WTC11 (cell line): ENCODE data around the gene CNGA3. TPM values are rescaled to one million over a fixed set of nuclear protein-coding genes. Genes with fewer than 3 reads are reported as not detected.

Experiments
- ATAC-seq: fragments of 200-7000 bp; cut with Tn5 transposase; 2 replicates; pipeline ENCODE4 v1.10.0; 2021; ENCODE audit warnings: mild to moderate bottlenecking, moderate library complexity
- CTCF ChIA-PET: fragments of 300-600 bp; sonication (Branson Sonifier 250); formaldehyde crosslinking; loops from one replicate; lab custom pipeline; 2021; ENCODE audit warnings: antibody characterized with exemption; lab: Charles Lee
- POLR2A ChIA-PET: fragments of 350-600 bp; sonication (Branson Sonifier 250); formaldehyde crosslinking; loops from one replicate; lab custom pipeline; 2021; ENCODE audit warnings: antibody characterized with exemption; lab: Charles Lee
- DNase-seq: peaks from one replicate; pipeline ENCODE4 v3.0.0; 2021; ENCODE audit warnings: low spot score
- H3K27ac Mint-ChIP-seq: 2 replicates; pipeline ENCODE4 v1.8.0; 2021; ENCODE audit warnings: mixed read lengths
- H3K27me3 Mint-ChIP-seq: 2 replicates; pipeline ENCODE4 v1.8.0; 2021; ENCODE audit warnings: low read depth, mild to moderate bottlenecking, moderate library complexity, mixed read lengths
- H3K36me3 Mint-ChIP-seq: 2 replicates; pipeline ENCODE4 v1.8.0; 2021; ENCODE audit warnings: mixed read lengths
- H3K4me1 Mint-ChIP-seq: 2 replicates; pipeline ENCODE4 v1.8.0; 2022; ENCODE audit warnings: mixed read lengths
- H3K4me3 Mint-ChIP-seq: 2 replicates; pipeline ENCODE4 v1.8.0; 2021; ENCODE audit warnings: mild to moderate bottlenecking, moderate library complexity, mixed read lengths
- H3K9me3 Mint-ChIP-seq: 2 replicates; pipeline ENCODE4 v1.8.0; 2021; ENCODE audit warnings: mixed read lengths
- ATF6 ChIP-seq: sonication (generic); formaldehyde crosslinking; IDR thresholded peaks from 2 replicates; pipeline ENCODE4 v1.8.1; 2023; ENCODE audit warnings: mild to moderate bottlenecking, missing genetic modification reagents
- E2F4 ChIP-seq: sonication (generic); formaldehyde crosslinking; IDR thresholded peaks from 2 replicates; pipeline ENCODE4 v1.8.1; 2022; ENCODE audit warnings: low read depth, mild to moderate bottlenecking, moderate library complexity, missing genetic modification reagents, borderline replicate concordance
- FOXP1 ChIP-seq: sonication (generic); formaldehyde crosslinking; IDR thresholded peaks from 2 replicates; pipeline ENCODE4 v1.8.0; 2022; ENCODE audit warnings: missing genetic modification reagents, mild to moderate bottlenecking, moderate library complexity, borderline replicate concordance
- MLX ChIP-seq: sonication (generic); formaldehyde crosslinking; IDR thresholded peaks from 2 replicates; pipeline ENCODE4 v1.8.1; 2023; ENCODE audit warnings: mild to moderate bottlenecking, missing genetic modification reagents, moderate library complexity
- MYBL2 ChIP-seq: sonication (generic); formaldehyde crosslinking; IDR thresholded peaks from 2 replicates; pipeline ENCODE4 v1.8.1; 2023; ENCODE audit warnings: mild to moderate bottlenecking, moderate library complexity, missing genetic modification reagents
- NFYB ChIP-seq: sonication (generic); formaldehyde crosslinking; conservative IDR thresholded peaks from 2 replicates; pipeline ENCODE4 v1.8.0; 2022; ENCODE audit warnings: low read depth, missing genetic modification reagents
- NR3C1 ChIP-seq: sonication (generic); formaldehyde crosslinking; conservative IDR thresholded peaks from 2 replicates; pipeline ENCODE4 v1.8.1; 2023; ENCODE audit warnings: low read depth, mild to moderate bottlenecking, missing genetic modification reagents
- SOX15 ChIP-seq: fragments of 250-450 bp; sonication (Bioruptor Pico); IDR thresholded peaks from 2 replicates; pipeline ENCODE4 v1.9.0; 2021; ENCODE audit warnings: mild to moderate bottlenecking
- SP1 ChIP-seq: sonication (generic); formaldehyde crosslinking; conservative IDR thresholded peaks from 2 replicates; pipeline ENCODE4 v1.8.1; 2022; ENCODE audit warnings: missing genetic modification reagents
- total RNA-seq: library from RNA; stranded (reverse); gene quantifications from 3 replicates; pipeline ENCODE4 v1.2.3, GENCODE V29; 2021
- TF ChIP-seq, protein P1 (sequence below): sonication (generic); formaldehyde crosslinking; IDR thresholded peaks from 2 replicates; pipeline ENCODE4 v1.8.0; 2022; ENCODE audit warnings: mild to moderate bottlenecking, missing genetic modification reagents
- TF ChIP-seq, protein P2 (sequence below): sonication (generic); formaldehyde crosslinking; IDR thresholded peaks from 2 replicates; pipeline ENCODE4 v1.8.1; 2023; ENCODE audit warnings: mild to moderate bottlenecking, missing genetic modification reagents

CNGA3 gene
- total RNA-seq, 1 experiment from 2014 or later = not detected

GRCh38 chr2:98347298-98348065, 1.2 kb downstream of the CNGA3 start:
- peaks cover 18% of the 10 kb centered on the region for H3K9me3 Mint-ChIP-seq

GRCh38 chr2:98348066-98348561, 1.9 kb downstream of the CNGA3 start:
- peak; percentile 67 for DNase-seq
- H3K36me3 Mint-ChIP-seq = peaks cover 11% of the 10 kb centered on the region
- H3K27me3 Mint-ChIP-seq = peaks cover 86% of the 10 kb centered on the region
- peak; percentile 72 for ATAC-seq
- peak overlapping the region; percentile 72 for H3K4me3 Mint-ChIP-seq
- ChIA-PET POLR2A (interaction anchor here (1.4 kb wide), 1 partner anchor 13 kb away, joined by 4 read pairs; no protein-coding TSS in a partner anchor), CTCF (interaction anchor here (1.0 kb wide), 1 partner anchor 37 kb away, joined by 3 read pairs; no protein-coding TSS in a partner anchor)
- no peak overlapping the region for H3K27ac Mint-ChIP-seq
- H3K9me3 Mint-ChIP-seq = peaks cover 19% of the 10 kb centered on the region
- H3K4me1 Mint-ChIP-seq = peaks cover 21% of the 10 kb centered on the region
- TF ChIP-seq MLX (no peak), SP1 (CRISPR knock-in tag) (0 out of 2 replicates have a peak, but pooled peaks have one; percentile 17)

More at GRCh38 chr2:98347298-98348065, 1.2 kb downstream of the CNGA3 start:
- TF ChIP-seq FOXP1 (CRISPR knock-in tag) (0 out of 2 replicates have a peak, but pooled peaks have one; percentile 35), SOX15 (CRISPR knock-in tag) (no peak), MYBL2 (0 out of 2 replicates have a peak, but pooled peaks have one; percentile 37)
- TF ChIP-seq, protein P1, sequence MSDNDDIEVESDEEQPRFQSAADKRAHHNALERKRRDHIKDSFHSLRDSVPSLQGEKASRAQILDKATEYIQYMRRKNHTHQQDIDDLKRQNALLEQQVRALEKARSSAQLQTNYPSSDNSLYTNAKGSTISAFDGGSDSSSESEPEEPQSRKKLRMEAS (CRISPR knock-in tag) = 0 out of 2 replicates have a peak, but pooled peaks have one; percentile 8
- TF ChIP-seq, protein P2, sequence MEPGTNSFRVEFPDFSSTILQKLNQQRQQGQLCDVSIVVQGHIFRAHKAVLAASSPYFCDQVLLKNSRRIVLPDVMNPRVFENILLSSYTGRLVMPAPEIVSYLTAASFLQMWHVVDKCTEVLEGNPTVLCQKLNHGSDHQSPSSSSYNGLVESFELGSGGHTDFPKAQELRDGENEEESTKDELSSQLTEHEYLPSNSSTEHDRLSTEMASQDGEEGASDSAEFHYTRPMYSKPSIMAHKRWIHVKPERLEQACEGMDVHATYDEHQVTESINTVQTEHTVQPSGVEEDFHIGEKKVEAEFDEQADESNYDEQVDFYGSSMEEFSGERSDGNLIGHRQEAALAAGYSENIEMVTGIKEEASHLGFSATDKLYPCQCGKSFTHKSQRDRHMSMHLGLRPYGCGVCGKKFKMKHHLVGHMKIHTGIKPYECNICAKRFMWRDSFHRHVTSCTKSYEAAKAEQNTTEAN (CRISPR knock-in tag) = 0 out of 2 replicates have a peak, but pooled peaks have one; percentile 31
- POLR2A ChIA-PET = interaction anchor here (1.4 kb wide), 1 partner anchor 13 kb away, joined by 4 read pairs; no protein-coding TSS in a partner anchor
- peak; percentile 30 for ATAC-seq
- Mint-ChIP-seq H3K27ac (no peak overlapping the region), H3K4me3 (peak overlapping the region; percentile 72), H3K36me3 (peaks cover 11% of the 10 kb centered on the region), H3K4me1 (peaks cover 21% of the 10 kb centered on the region), H3K27me3 (peaks cover 92% of the 10 kb centered on the region)
- CTCF ChIA-PET = interaction anchor here (1.0 kb wide), 1 partner anchor 38 kb away, joined by 3 read pairs; no protein-coding TSS in a partner anchor
- DNase-seq = peak; percentile 35

DNA sequence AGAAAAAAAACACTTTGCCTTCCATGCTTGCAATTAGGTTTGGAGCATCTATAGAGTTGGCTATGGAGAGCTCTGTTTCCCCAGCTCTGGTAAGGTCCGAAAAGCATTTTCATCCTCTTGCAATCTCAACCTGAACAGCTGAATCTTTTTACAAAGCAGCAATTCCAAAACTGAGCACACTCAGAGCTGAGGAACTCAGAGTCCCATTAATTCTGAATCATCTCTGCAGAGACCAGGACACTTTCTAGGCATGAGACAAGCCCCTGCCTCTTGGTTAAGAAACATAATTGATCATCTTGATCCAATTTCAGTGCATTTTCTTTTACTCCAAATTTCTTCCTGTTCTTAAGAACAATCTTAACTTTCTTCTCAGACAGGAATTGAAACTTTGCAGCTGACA, 4.2 kb downstream of the CNGA3 start:
- Mint-ChIP-seq H3K36me3 (peaks cover 11% of the 10 kb centered on the region), H3K4me1 (peaks cover 21% of the 10 kb centered on the region), H3K9me3 (peaks cover 27% of the 10 kb centered on the region), H3K4me3 (no peak overlapping the region), H3K27me3 (peaks cover 63% of the 10 kb centered on the region), H3K27ac (no peak overlapping the region)
- no peak for TF ChIP-seq NR3C1
- no peak for TF ChIP-seq NFYB (CRISPR knock-in tag)
- no peak for TF ChIP-seq ATF6 (CRISPR knock-in tag)
- TF ChIP-seq E2F4 = no peak
- DNase-seq (no peak), ATAC-seq (no peak)
- ChIA-PET CTCF (interaction anchor here (0.5 kb wide), 1 partner anchor 24 kb away, joined by 3 read pairs; no protein-coding TSS in a partner anchor), POLR2A (no interaction called here)
